ENCODE data around the gene NLRP12.
"Not testable (repeated sequence)": the region's sequence is repeated elsewhere in the genome, so short reads cannot be mapped to it uniquely, and the experiment has no call there.

Gene NLRP12

DNA sequence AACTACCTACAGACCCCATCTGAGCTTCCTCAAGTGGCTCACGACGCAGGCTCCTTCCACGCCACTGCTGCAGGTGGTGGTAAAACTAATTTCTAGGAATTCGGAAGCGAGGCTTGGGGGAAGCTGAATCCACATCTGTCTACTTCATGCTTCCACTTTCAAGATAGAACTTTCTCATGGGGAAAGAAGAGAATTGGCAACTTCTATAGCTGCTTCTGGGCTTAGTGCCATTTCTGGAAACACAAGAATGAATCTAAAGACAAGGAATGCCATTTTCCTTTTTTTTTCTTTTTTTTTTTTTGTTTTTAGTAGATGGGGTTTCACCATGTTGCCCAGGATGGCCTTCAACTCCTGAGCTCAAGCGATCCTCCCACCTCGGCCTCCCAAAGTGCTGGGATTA is 2.8 kb upstream of the NLRP12 start:
- FAIRE-seq, result no peak

DNA sequence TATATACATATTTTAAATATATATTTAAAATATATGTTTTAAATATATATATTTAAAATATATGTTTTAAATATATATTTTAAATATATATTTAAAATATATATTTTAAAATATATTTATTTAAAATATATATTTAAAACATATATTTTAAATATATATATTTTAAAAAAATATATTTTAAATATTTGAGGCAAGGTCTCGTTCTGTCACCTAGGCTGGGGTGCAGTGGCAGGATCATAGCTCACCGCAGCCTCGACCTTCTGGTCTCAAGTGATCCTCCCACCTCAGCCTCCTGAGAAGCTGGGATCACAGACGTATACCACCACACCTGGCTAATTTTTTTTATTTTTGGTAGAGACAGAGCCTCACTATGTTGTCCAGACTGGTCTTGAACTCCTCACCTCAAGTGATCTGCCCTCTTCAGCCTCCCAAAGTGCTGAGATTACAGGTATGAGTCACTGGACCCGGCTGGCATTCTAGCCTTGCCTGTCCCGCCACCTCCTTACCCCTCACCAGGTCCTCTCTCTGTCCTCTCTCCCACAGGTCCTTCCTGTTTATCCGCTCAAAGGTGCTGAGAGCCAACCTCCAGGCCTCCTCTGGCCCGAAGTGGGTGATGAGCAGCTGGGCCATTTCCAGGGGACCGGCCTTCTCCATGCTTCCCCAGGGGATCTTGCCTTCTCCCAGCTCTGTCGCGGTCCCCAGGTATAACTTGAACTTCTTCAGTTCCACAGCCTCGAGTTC is 564 bp downstream of the NLRP12 start:
- no peak for FAIRE-seq

DNA sequence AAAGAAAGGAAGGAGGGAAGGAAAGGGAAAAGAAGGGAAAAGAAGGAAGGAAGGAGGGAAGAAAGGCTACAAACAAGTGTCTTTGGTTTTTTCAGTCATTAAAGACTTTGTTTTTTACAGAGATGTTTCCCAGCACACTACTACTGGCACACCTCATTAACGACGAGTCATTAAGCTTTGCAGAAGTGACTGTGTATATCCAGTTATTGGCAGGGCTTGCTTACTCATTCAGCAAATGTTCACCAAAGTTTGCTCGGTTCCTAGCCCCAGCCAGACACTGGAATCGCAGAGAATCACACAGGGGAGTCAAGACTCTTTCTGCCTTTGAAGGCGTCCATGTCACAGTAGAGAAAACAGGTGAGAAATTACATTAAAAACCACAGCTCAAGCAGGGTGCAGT is 4.3 kb downstream of the NLRP12 start:
- no peak for FAIRE-seq

DNA sequence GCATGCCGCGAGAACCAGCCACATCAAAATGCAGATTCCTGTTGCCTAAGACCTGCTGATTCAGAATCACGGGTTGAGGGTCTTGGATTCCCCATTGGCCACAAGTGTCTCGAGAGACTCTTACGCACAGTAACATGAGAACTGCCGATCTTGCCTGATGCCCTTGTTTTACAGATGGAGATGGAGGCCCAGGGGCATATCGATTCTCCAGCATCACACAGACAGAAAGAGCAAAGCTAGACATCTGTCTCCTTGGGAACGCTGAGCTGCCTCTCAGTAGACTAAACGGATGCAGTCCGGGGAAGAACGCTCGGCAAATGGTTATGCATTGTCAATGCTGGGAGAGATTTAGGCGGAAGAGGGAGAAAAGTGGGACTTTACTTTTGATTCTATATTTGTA is 5.4 kb downstream of the NLRP12 start:
- FAIRE-seq, result no peak

DNA sequence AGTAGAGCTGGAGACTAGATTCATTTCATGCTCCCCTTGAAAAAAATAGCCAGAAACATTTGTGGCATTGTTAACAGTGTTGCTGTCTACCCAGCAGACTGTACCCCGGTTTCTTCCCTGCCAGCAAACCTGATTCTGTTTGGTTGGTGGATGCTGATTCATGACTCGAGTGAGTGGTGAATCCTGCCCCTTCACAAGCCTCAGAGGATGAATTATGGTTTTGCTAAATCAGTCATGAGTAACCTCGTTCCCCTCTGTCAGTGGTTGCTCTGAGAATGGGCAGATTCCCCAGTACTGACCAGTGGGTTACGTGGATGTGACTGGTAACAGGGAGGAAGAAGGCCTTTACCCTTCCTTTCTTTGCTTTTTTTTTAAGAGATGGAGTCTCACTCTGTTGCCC is 10.1 kb downstream of the NLRP12 start:
- FAIRE-seq, result no peak

DNA sequence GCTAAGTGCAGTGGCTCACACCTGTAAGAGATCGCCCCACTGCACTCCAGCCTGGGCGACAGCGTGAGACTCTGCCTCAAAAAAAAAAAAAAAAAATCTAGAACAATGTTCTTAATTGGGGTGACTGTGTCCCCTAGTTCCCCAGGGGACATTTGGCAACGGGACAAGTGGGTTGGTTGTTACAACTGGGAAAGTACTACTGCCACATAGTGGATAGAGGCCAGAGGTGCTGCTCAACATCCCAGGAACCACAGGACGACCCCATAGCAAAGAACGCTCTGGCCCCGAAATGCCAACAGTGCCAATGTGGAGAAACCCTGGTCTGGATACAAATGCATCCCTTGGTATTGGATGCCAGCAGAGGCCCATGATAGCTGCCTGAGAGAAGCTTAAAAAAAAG is 11.8 kb downstream of the NLRP12 start:
- no peak for FAIRE-seq

DNA sequence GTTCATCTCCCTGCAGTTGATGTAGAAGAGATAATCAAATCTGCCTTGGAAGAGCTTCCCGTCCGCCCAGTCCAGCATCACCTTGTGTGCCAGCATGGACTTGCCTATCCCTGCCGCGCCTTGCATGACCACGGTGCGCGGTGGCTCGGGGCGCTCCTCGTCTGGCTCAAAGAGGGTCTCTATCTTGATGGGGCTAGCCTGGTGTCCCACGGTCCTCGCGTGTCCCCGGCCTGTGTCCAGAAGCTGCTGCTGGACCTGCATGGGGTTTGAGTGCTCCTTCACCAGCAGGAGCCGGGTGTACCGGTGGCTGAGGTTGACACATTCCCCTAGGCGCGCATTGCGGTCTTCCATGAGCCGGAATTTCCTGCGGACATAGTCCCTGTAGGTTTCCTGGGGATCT is 13.2 kb downstream of the NLRP12 start:
- FAIRE-seq, result no peak

DNA sequence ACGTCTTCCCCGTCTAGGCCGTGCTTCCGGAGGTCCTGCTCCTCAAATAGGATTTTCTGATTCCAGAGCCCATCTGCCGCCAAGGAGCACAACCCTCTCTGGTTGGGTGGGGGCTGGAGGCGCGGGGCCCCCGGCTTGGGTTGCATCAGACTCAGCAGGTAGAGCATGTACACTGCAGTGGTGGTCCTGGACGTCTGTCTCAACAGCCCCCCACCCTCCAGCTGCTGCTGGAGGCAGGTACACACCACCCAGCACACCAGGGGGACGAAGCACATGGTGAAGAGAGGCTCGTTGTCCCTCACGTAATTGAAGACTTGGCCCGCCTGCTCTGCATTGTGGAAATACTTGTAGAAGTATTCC is 13.9 kb downstream of the NLRP12 start:
- FAIRE-seq, result no peak

DNA sequence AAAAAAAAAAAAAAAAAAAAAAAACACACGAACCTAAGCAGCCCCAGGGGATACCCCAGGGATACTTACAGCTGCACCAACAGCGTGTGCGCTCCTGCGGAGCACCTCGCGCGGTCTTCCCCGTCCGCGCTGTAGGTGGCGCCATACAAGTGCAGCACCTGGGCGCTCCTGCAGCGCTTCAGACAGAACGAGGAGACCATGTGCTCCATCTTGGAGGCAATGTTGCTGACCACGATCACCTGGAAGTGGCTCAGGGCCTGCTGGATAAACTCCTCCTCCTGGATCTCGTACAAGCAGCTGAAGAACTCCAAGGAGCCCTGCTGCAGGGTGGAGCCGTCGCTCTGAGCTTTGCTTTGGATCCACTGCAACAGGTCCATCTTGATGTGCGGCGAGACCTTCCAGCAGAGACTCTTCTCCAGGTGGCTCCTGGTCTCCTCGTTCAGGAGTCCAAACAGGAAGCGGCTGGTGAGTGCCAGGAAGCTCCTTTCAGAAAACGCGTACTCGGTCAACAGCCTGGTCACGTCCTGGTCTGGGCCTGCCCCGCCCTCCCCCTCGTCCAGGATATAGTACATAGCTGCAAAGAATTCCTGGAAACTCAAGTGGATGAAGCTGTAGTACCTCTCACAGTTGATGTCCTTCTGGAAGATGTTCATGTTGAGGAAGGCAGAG is 14.5 kb downstream of the NLRP12 start:
- no peak for FAIRE-seq

DNA sequence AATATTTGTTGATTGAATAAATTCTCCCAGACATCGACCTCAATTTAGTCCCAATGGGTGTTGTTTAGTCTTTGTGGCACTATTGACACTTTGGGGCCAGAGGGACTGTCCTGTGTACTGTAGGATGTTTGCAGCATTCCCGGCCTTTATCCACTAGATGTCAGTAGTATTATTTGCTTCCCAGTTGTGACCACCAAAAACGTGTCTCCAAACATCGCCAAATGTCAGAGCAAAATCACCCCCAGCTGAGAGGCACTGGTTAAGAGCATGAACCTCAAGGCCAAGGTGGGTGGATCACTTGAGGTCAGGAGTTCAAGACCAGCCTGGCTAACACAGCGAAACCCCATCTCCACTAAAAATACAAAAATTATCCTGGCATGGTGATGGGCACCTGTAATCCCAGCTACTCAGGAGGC is 15.4 kb downstream of the NLRP12 start:
- peak; percentile 67 for FAIRE-seq

DNA sequence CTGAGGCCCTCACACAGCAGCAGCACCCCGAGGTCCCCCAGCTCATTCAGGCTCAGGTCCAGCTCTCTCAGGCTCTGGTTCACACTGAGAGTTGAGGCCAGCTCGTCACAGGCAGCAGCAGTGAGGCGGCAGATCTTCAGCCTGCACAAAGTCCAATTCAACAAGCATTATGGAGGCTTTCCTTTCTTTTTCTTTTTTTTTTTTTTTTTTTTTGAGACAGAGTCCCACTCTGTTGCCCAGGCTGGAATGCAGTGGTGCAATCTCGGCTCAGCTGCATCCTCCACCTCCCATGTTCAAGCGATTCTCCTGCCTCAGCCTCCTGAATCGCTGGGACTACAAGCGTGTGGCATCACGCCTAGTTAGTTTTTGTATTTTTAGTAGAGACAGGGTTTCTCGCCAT is 22.9 kb downstream of the NLRP12 start:
- no peak for FAIRE-seq

DNA sequence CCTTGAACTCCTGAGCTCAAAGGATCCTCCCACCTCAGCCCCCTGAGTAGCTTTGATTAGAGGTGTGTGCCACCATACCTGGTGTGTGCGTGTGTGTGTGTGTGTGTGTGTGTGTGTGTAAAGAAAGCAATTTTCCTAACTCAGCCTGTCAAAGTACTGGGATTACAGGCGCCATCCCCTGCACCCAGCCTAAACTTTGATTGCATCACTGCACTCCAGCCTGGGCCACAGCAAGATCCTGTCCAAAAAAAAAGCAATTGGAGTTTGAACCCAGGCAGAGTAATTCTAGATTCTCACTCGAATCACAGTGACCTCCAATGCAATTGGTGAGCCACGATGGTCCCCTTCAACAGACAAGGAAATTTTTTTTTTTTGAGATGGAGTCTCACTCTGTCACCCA is 29.1 kb downstream of the NLRP12 start:
- no peak for FAIRE-seq

DNA sequence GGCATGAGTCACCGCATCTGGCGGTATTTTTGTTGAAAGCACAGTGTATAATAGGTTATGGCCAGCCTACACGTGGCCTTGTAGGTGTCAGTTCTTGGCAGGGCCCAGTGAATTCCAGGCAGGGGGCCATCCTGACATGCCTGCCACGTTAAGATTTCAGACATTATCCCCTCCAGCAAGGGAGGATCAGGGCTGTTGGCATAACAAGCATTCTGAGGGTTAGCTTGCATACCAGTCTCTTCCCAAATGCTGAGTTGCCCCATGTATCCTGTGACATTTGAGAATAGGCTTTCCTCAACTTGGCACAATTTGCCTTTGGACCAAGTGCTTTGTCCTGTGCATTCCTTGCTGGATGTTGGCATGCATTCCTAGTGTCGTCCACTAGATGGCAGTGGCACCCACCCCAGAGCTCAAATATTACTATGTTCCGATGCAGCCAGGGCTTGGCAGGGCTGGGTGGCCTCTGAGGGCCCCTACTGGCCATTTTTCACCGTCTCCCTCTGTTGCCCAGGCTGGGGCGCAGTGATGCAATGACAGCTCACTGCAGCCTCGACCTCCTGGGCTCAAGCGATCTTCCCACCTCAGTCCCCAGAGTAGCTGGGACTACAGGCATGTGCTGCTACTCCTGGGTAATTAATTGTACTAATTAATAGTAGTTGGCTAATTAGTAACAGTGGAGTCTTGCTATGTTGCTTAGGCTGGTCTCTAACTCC is 31.2 kb downstream of the NLRP12 start:
- peak; percentile 91 for FAIRE-seq

DNA sequence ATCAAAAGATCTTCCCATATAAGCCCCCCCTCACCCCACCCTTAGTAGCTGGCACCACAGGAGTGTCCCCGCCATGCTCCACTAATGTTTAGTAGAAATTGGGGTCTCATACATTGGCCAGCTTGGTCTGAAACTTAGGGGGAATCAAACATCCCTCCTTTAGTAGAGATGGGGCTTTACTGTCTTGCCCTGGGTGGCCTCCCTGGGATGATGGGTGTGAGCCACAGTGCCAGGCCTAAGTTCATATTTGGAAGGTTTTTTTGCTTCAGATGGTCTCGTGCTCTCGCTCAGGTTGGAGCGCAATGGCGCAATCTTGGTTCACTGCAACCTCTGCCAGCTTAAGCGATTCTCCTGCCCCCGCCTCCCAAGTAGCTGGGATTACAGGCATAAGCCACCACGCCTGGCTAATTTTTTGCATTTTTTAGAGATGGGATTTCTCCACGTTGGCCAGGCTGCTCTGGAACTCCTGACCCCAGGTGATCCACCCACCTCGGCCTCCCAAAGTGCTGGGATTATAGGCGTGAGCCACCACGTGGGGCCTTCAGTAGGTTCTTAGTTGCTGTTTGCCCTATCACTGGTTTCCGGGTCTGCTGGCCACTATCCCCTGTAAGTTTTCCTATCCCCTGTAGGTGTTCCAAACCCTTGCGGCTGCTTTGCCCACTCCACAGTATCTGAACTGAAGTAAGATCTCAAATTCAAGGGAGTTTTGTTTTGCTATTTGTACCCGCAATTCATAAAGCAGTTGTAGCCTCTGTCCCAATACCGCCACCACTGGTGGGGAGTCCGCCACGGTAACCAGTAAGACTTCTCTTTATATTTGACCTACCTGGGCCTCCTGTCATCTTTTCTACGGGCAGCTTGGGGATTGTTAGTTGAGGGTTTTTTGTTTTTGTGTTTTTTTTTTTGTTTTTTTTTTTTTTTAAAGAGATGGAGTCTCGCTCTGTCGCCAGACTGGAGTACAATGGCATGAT is 34.1 kb downstream of the NLRP12 start:
- FAIRE-seq, result no peak

DNA sequence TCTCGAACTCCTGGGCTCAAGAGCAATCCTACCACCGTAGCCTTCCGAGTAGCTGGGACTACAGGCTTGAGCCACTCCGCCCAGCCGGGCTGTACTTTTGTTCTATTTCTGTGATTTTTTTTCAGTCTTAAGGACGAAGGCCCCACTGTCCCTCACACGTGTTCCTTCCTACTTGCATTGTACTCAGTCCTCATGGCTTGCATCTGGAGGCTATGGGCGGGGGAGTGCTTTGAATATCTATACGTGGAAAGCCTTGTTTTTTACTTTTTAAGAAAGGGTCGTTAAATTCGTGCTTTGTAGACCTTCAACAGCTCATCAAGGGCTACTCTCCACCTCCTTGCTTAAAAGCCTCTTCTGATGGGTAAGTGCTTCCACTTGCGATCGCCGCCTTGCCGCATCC is 36.8 kb downstream of the NLRP12 start:
- no peak for FAIRE-seq

DNA sequence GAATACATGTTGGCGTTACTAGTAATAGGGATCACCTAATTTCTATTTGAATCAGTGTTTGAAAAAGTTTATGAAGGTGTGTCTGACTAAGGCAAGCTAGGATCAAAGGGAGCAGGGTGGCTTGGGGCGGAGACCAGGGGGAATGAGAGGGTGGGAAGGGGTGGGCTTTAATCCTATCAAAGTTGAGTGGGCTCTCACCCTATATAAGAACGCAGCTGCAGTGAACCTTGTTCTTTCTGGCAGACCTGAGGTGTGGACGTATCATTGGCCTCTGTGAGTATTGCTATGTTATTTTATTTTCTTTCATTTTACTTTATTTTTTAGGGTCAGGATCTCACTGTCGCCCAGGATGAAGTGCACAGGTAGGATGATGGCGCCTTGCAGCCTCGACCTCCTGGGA is 37.4 kb downstream of the NLRP12 start:
- FAIRE-seq, result no peak

DNA sequence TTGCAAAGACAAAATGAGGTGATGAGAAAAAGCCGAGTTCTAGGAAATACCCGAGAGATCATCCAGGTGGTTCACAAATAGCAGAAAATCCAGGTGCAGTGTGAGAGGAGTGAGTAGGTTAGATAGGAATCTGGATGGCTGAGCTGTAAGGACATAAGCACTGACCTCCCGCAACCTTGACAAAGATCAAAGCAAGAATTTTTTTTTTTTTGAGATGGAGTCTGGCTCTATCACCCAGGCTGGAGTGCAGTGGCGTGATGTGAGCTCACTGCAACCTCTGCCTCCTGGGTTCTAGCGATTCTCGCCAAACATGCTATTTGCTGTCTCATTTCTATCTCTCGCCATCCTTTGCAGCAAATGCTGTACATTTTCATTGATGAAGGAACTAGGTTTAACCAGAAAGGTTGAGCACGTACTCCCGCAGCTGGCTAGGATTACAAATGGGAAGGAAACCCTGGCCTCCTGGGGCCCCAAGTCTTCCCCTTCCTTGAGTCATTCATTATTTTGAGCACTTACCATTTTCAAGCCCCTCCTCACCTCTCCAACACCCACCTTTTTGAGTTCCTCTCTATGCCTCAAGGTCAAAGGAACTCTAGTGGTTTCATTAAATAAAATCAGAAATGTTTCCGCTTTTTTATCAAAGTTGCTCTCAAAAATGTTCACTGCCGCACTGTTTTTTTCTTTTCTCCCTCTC is 38.8 kb downstream of the NLRP12 start:
- no peak for FAIRE-seq

DNA sequence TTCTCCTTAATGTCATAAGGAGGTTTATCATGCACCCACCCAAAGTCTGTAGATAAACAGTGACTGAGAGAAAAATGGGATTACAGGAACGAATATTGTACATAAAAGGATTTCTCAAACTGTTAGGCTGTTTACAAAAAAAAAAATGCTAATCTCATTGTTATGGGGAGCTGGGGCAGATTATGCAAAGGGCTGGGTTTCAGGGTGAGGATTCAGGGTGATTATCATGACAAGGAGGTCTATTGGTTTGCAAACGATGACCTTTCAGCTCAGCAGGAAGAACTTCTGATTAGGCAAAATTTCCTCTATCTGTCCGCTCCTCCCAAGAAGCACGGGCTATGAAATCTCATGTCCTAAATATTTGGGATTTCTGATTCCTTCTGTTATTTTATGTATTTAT is 41.4 kb downstream of the NLRP12 start:
- no peak for FAIRE-seq

DNA sequence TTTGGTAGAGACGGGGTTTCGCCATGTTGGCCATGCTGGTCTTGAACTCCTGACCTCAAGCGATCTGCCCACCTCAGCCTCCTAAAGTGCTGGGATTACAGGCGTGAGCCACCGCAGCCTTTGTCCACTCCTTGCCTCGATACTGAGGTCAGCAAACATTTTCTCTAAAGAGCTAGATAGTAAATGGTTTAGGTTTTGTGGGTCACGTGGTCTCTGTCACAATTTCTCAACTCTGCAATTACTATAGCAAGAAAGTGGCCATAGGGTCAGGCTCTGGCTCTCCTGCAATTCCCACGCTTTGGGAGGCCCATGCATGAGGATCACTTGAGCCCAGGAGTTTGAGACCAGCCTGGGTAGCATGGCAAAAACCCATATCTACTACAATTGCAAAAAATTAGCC is 42.8 kb downstream of the NLRP12 start:
- not testable (repeated sequence) for FAIRE-seq

DNA sequence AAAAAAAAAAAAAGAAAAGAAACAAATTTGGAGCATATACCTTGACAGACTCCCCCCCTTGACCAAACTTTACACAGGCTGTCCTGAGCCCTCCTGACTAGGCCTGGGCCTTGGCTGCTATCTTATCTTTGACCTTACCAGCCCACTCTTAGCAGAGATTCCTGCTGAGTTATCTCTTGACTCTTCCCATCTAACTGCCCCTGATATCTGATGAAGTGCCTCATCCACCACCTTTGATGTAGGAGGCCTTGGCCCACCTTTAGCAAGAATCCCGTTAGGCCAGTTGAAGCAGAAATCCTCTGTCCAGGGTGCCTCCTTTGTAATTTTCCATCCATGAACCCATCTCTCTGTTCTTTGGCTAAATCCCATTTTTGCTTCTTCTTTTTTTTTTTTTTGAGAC is 43.6 kb downstream of the NLRP12 start:
- FAIRE-seq, result no peak

DNA sequence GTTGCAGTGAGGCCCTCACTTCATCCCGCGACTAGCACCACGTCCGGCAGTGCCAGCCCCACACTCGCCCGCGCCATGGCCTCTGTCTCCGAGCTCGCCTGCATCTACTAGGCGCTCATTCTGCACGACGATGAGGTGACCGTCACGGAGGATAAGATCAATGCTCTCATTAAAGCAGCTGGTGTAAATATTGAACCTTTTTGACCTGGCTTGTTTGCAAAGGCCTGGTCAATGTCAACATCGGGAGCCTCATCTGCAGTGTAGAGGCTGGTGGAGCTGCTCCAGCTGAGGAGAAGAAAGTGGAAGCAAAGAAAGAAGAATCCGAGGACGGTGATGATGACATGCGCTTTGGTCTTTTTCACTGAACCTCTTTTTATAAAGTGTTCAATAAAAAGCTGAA is 48.6 kb downstream of the NLRP12 start:
- FAIRE-seq, result no peak

DNA sequence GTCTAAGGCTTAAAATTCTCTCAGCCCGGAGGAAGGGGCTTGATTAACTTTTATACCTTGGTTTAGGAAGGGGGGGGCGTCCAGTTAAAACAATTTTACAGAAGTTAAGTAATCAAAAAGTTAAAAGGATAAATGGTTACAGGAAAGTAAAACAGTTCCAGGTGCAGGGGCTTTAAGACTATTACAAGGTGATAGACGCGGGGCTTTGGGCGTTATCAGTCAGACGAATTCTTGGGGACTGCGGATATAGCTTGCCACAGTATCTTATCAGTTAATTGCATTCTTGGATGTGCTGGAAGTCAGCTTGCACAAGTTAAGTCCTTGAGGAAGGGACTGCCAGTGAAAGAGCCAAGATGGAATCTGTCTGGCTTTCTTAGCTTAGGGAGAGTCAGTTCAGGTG is 49.6 kb downstream of the NLRP12 start:
- FAIRE-seq, result not testable (repeated sequence)
